H1 (cell line): Measurements from ENCODE around the gene ADRB2.

Experiments
- CHD2 ChIP-seq: IDR thresholded peaks from 2 replicates; pipeline ENCODE4 v1.6.1; 2012; ENCODE audit warnings: low read length, improper control_type of control experiment
- EZH2 ChIP-seq: fragments of 200-600 bp; sonication (generic); IDR thresholded peaks from 2 replicates; pipeline ENCODE4 v1.7.1; 2012; ENCODE audit warnings: low read depth, mild to moderate bottlenecking, moderate library complexity, low read length, inconsistent platforms; ENCODE audit not compliant: severe bottlenecking
- POLR2A ChIP-seq, 2 experiments: IDR thresholded peaks; 1 replicate in 1 of 2; 2 replicates in 1 of 2; pipeline ENCODE4 v1.6.1; 2011; ENCODE audit warnings: low read depth in 2 of 2, low read length in 2 of 2, mild to moderate bottlenecking in 2 of 2; ENCODE audit errors: control extremely low read depth in 1 of 2
- POLR2AphosphoS5 ChIP-seq: IDR thresholded peaks from 2 replicates; pipeline ENCODE4 v1.6.1; 2011; ENCODE audit warnings: low read depth, low read length
- RFX5 ChIP-seq: IDR thresholded peaks from 2 replicates; pipeline ENCODE4 v1.6.1; 2011; ENCODE audit warnings: low read depth, low read length, improper control_type of control experiment, borderline replicate concordance
- TF ChIP-seq, protein P1 (sequence below), 3 experiments: IDR thresholded peaks; 1 replicate in 2 of 3; 2 replicates in 1 of 3; pipeline versions ENCODE4 v1.5.1 to v1.6.1; 2011; ENCODE audit warnings: low read length in 3 of 3, mild to moderate bottlenecking in 3 of 3, inconsistent platforms in 2 of 3, low read depth in 1 of 3, moderate library complexity in 1 of 3; ENCODE audit not compliant: insufficient read depth in 1 of 3; ENCODE audit errors: control extremely low read depth in 1 of 3

DNA sequence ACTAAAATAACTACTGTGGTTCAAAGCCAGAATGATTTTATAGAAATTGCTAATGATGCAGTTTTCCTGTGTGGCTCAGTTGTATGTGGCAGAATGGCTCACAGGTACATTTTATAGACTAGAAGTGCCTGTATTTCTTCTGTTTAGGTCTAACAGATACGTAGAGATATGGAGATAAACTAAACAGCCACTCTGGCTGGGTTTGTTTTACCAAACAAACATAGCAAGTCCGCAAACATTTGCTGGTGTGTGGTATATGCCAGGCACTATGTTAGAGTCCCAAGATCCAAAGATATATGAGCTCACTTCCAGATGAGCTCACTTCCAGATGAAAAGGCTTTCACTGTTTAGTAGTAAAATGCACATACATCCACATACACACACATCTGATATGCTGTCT, 24.4 kb downstream of the ADRB2 start:
- TF ChIP-seq EZH2 (no peak), POLR2A (IDR thresholded peaks at IDR 0.05; ENCODE audit: control extremely low read depth in 1 of 2, low read depth in 2 of 2, low read length in 2 of 2) (no peak), CHD2 (no peak), POLR2AphosphoS5 (no peak), RFX5 (no peak)
- TF ChIP-seq, protein P1, sequence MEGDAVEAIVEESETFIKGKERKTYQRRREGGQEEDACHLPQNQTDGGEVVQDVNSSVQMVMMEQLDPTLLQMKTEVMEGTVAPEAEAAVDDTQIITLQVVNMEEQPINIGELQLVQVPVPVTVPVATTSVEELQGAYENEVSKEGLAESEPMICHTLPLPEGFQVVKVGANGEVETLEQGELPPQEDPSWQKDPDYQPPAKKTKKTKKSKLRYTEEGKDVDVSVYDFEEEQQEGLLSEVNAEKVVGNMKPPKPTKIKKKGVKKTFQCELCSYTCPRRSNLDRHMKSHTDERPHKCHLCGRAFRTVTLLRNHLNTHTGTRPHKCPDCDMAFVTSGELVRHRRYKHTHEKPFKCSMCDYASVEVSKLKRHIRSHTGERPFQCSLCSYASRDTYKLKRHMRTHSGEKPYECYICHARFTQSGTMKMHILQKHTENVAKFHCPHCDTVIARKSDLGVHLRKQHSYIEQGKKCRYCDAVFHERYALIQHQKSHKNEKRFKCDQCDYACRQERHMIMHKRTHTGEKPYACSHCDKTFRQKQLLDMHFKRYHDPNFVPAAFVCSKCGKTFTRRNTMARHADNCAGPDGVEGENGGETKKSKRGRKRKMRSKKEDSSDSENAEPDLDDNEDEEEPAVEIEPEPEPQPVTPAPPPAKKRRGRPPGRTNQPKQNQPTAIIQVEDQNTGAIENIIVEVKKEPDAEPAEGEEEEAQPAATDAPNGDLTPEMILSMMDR (IDR thresholded peaks at IDR 0.05; ENCODE audit: control extremely low read depth in 1 of 3, insufficient read depth in 1 of 3, low read depth in 1 of 3, low read length in 3 of 3): no peak
